ENCODE results near the gene PDGFD.

Gene PDGFD

GRCh38 chr11:103875855-103876510 is 288.0 kb downstream of the PDGFD start:
- DNase-seq: no peak

DNA sequence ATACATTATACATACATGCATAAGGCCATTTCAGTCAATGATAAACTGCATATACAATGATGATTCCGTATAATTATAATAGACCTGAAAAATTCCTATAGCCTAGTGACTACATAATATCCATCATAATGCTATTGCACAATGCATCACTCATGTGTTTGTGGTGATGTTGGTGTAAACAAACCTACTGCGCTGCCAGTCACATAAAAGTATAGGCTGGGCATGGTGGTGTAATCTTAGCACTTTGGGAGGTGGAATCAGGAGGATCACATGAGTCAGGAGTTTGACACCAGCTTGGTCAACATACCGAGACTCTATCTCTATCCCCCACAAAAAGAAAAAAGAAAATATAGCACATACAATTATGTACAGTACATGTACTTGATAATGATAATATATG is 291.2 kb downstream of the PDGFD start:
- no peak for DNase-seq

DNA sequence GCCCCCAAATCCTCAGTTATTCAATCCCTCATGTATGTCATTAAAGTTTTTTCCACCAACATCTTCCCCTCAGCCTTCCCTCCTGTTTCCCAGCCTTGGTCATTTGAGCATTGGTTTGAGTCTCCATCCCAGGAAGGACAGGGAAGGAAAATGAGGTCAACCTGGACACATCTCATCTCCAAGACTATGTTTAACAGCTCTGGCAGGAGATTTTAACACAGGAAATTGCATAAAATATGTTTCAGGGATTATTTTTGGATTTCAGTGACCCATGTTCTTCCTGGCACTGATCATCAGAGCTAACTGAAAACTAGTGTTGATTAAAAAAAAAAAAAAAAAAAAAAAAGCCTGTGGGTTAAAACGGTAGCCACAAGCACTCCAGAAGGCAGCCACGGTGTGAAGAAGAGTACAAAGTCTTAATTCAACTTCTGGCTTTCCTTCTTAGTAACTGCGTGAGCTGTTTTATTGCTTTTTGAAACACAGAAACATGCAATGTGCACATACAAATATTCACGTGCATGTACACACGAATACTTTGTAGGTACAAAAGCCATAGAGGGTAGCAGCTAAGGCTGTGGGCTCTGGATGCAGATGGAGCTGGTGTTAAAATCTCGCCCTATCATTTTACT is 291.9 kb downstream of the PDGFD start:
- no peak for DNase-seq

DNA sequence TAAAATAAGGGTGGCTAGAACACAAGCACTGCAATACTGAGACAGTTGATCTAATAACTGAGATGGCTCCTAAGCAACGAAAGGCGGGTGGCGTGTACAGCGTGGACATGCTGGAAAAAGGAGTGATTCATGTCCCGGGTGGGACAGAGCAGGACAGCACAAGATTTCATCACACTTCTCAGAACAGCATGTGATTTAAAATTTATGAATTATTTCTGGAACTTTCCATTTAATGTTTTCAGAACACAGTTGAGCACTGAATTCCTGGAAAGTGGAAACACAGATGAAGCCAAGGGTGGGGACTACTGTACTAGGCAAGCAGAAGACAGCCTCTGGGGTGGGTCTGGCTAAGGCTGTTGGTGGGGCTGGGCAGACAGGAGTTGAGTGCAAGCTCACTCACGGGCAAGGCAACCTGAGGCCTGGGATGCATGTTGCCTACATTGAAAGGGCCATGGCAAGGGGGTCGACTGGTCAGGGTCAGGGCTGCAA is 293.1 kb downstream of the PDGFD start:
- DNase-seq: no peak

- no peak for DNase-seq
Observed at GRCh38 chr11:103867481-103867880, 296.5 kb downstream of the PDGFD start.

GRCh38 chr11:103863497-103863896 is 300.4 kb downstream of the PDGFD start:
- no peak for DNase-seq

- no peak for DNase-seq
Observed at GRCh38 chr11:103862802-103863174, 301.2 kb downstream of the PDGFD start.

- DNase-seq: no peak
Observed at GRCh38 chr11:103862094-103862801, 301.7 kb downstream of the PDGFD start.
